A549 (cell line): ENCODE data around the gene N4BP3.

Experiments used
- EP300 ChIP-seq, 2 experiments: fragments of >200 bp; sonication (Bioruptor Twin); formaldehyde crosslinking; IDR thresholded peaks; 2 replicates in 1 of 2; 3 replicates in 1 of 2; pipeline ENCODE4 v1.6.1; 2016 to 2017
- FOSB ChIP-seq: fragments of 250-450 bp; sonication (Bioruptor Pico); IDR thresholded peaks from 2 replicates; pipeline ENCODE4 v1.5.0; 2020; ENCODE audit warnings: mild to moderate bottlenecking, moderate library complexity
- TF ChIP-seq, protein P1 (sequence below): fragments of >200 bp; sonication (Bioruptor Twin); formaldehyde crosslinking; IDR thresholded peaks from 3 replicates; pipeline ENCODE4 v1.5.1; 2016
- TF ChIP-seq, protein P2 (sequence below): fragments of 200-600 bp; sonication (generic); IDR thresholded peaks from 2 replicates; pipeline ENCODE4 v1.6.1; 2016; ENCODE audit warnings: antibody characterized with exemption, mild to moderate bottlenecking, moderate library complexity

DNA sequence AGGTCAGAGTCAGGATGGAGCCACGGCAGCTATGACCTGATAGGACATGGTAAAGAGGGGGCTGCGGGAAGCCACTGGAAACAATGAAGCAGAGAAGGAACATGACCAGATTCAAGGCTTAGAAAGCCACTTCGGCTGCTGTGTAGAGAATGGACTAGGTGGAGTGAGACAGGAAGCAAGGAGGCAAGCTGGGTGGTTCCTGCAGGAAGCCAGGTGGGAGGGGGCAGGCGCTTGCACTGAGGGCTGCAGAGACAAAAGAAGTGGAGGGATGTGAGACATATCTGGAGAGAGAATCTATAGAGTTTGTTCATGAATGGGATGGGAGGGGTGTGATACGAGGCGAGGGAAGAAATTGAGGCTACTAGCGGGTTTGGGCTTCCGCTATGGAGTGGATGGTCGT lies 19.0 kb upstream of the N4BP3 start:
- TF ChIP-seq EP300 (IDR thresholded peaks at IDR 0.05) (no peak), FOSB (CRISPR knock-in tag) (no peak)
- TF ChIP-seq, protein P1, sequence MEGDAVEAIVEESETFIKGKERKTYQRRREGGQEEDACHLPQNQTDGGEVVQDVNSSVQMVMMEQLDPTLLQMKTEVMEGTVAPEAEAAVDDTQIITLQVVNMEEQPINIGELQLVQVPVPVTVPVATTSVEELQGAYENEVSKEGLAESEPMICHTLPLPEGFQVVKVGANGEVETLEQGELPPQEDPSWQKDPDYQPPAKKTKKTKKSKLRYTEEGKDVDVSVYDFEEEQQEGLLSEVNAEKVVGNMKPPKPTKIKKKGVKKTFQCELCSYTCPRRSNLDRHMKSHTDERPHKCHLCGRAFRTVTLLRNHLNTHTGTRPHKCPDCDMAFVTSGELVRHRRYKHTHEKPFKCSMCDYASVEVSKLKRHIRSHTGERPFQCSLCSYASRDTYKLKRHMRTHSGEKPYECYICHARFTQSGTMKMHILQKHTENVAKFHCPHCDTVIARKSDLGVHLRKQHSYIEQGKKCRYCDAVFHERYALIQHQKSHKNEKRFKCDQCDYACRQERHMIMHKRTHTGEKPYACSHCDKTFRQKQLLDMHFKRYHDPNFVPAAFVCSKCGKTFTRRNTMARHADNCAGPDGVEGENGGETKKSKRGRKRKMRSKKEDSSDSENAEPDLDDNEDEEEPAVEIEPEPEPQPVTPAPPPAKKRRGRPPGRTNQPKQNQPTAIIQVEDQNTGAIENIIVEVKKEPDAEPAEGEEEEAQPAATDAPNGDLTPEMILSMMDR, result no peak
- TF ChIP-seq, protein P2, sequence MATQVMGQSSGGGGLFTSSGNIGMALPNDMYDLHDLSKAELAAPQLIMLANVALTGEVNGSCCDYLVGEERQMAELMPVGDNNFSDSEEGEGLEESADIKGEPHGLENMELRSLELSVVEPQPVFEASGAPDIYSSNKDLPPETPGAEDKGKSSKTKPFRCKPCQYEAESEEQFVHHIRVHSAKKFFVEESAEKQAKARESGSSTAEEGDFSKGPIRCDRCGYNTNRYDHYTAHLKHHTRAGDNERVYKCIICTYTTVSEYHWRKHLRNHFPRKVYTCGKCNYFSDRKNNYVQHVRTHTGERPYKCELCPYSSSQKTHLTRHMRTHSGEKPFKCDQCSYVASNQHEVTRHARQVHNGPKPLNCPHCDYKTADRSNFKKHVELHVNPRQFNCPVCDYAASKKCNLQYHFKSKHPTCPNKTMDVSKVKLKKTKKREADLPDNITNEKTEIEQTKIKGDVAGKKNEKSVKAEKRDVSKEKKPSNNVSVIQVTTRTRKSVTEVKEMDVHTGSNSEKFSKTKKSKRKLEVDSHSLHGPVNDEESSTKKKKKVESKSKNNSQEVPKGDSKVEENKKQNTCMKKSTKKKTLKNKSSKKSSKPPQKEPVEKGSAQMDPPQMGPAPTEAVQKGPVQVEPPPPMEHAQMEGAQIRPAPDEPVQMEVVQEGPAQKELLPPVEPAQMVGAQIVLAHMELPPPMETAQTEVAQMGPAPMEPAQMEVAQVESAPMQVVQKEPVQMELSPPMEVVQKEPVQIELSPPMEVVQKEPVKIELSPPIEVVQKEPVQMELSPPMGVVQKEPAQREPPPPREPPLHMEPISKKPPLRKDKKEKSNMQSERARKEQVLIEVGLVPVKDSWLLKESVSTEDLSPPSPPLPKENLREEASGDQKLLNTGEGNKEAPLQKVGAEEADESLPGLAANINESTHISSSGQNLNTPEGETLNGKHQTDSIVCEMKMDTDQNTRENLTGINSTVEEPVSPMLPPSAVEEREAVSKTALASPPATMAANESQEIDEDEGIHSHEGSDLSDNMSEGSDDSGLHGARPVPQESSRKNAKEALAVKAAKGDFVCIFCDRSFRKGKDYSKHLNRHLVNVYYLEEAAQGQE, result no peak
